GM12892 (cell line): Measurements from ENCODE around the gene ZNRD2.

Experiments used
- POLR2A ChIP-seq: IDR thresholded peaks from 2 replicates; pipeline ENCODE4 v1.6.1; 2011; ENCODE audit warnings: low read depth, low read length, control low read depth
- POLR2AphosphoS5 ChIP-seq: IDR thresholded peaks from 2 replicates; pipeline ENCODE4 v1.6.1; 2011; ENCODE audit warnings: low read depth, low read length, control low read depth
- TAF1 ChIP-seq: IDR thresholded peaks from 2 replicates; pipeline ENCODE4 v1.6.1; 2011; ENCODE audit warnings: low read depth, mild to moderate bottlenecking, control low read depth, low read length, borderline replicate concordance

- no peak for TF ChIP-seq POLR2A
- no peak for TF ChIP-seq TAF1
- TF ChIP-seq POLR2AphosphoS5: no peak
Measured at GRCh38 chr11:65546217-65546958, 23.9 kb upstream of the ZNRD2 start.
